KMS-11 (cell line): ENCODE data around the gene KRT14.
"Not testable (repeated sequence)": the region's sequence is repeated elsewhere in the genome, so short reads cannot be mapped to it uniquely, and the experiment has no call there.

Experiments used
- H2AFZ ChIP-seq: fragments of 200-600 bp; sonication (generic); 2 replicates; pipeline ENCODE4 v1.6.1; 2016; ENCODE audit warnings: antibody characterized with exemption, mixed run types, low read depth
- H3K27ac ChIP-seq: fragments of 200-600 bp; sonication (generic); 2 replicates; pipeline ENCODE4 v1.6.1; 2016; ENCODE audit warnings: mild to moderate bottlenecking, mixed run types
- H3K27me3 ChIP-seq: fragments of 200-600 bp; sonication (generic); 2 replicates; pipeline ENCODE4 v1.6.1; 2017; ENCODE audit warnings: mild to moderate bottlenecking, low read depth, mixed run types, moderate library complexity; ENCODE audit not compliant: insufficient read depth
- H3K36me3 ChIP-seq: fragments of 200-600 bp; sonication (generic); 2 replicates; pipeline ENCODE4 v1.6.1; 2017; ENCODE audit warnings: mild to moderate bottlenecking, mixed run types; ENCODE audit not compliant: insufficient read depth
- H3K4me1 ChIP-seq: fragments of 200-600 bp; sonication (generic); 2 replicates; pipeline ENCODE4 v1.6.1; 2016; ENCODE audit warnings: mild to moderate bottlenecking, low read depth, mixed run types; ENCODE audit not compliant: poor library complexity, severe bottlenecking
- H3K4me2 ChIP-seq: fragments of 200-600 bp; sonication (generic); 2 replicates; pipeline ENCODE4 v1.7.0; 2016; ENCODE audit warnings: mild to moderate bottlenecking, mixed run types
- H3K4me3 ChIP-seq: fragments of 200-600 bp; sonication (generic); IDR thresholded peaks from 2 replicates; pipeline ENCODE4 v1.6.1; 2017; ENCODE audit warnings: low read depth, low read length, mixed read lengths; ENCODE audit not compliant: insufficient read depth
- H3K79me2 ChIP-seq: fragments of 200-600 bp; sonication (generic); 2 replicates; pipeline ENCODE4 v1.6.1; 2016; ENCODE audit warnings: low read depth, mixed run types; ENCODE audit not compliant: insufficient read depth
- H3K9ac ChIP-seq: fragments of 200-600 bp; sonication (generic); 2 replicates; pipeline ENCODE4 v1.6.1; 2016; ENCODE audit warnings: mild to moderate bottlenecking, mixed run types
- H4K20me1 ChIP-seq: fragments of 200-600 bp; sonication (generic); 2 replicates; pipeline ENCODE4 v1.6.1; 2016; ENCODE audit warnings: mild to moderate bottlenecking, mixed run types; ENCODE audit not compliant: insufficient read depth
- CTCF ChIP-seq: fragments of 200-600 bp; sonication (generic); conservative IDR thresholded peaks from 2 replicates; pipeline ENCODE4 v1.6.1; 2017; ENCODE audit warnings: low read depth, mild to moderate bottlenecking, antibody characterized with exemption, low read length, moderate library complexity, mixed read lengths

KRT14 gene

GRCh38 chr17:41546819-41547218 lies 39.9 kb downstream of the KRT14 start:
- Histone ChIP-seq H3K27me3 (no peaks in the 10 kb centered on the region), H3K4me1 (peaks cover 12% of the 10 kb centered on the region), H3K36me3 (no peaks in the 10 kb centered on the region), H3K9ac (no peak overlapping the region), H3K79me2 (no peaks in the 10 kb centered on the region), H3K4me2 (no peak overlapping the region), H4K20me1 (no peaks in the 10 kb centered on the region), H2AFZ (no peak overlapping the region), H3K27ac (no peak overlapping the region), H3K4me3 (no peak overlapping the region)
- TF ChIP-seq CTCF: no peak

- Histone ChIP-seq H3K4me1 (peaks cover 12% of the 10 kb centered on the region), H3K27me3 (no peaks in the 10 kb centered on the region), H2AFZ (no peak overlapping the region), H4K20me1 (no peaks in the 10 kb centered on the region), H3K4me3 (no peak overlapping the region), H3K79me2 (no peaks in the 10 kb centered on the region), H3K27ac (no peak overlapping the region), H3K4me2 (no peak overlapping the region), H3K36me3 (no peaks in the 10 kb centered on the region), H3K9ac (no peak overlapping the region)
- TF ChIP-seq CTCF: no peak
Measured at GRCh38 chr17:41545829-41546410, 40.8 kb downstream of the KRT14 start.

GRCh38 chr17:41544935-41545334 lies 41.8 kb downstream of the KRT14 start:
- H3K36me3 ChIP-seq: no peaks in the 10 kb centered on the region
- no peak overlapping the region for H3K4me2 ChIP-seq
- no peaks in the 10 kb centered on the region for H3K27me3 ChIP-seq
- no peaks in the 10 kb centered on the region for H4K20me1 ChIP-seq
- H3K27ac ChIP-seq: no peak overlapping the region
- H3K79me2 ChIP-seq: no peaks in the 10 kb centered on the region
- H3K9ac ChIP-seq: no peak overlapping the region
- H3K4me3 ChIP-seq: no peak overlapping the region
- TF ChIP-seq CTCF: no peak
- H3K4me1 ChIP-seq: peaks cover 12% of the 10 kb centered on the region
- H2AFZ ChIP-seq: no peak overlapping the region

- Histone ChIP-seq H4K20me1 (no peaks in the 10 kb centered on the region), H3K27me3 (no peaks in the 10 kb centered on the region), H2AFZ (no peak overlapping the region), H3K4me3 (no peak overlapping the region), H3K9ac (no peak overlapping the region), H3K4me1 (peaks cover 10% of the 10 kb centered on the region), H3K4me2 (no peak overlapping the region), H3K79me2 (no peaks in the 10 kb centered on the region), H3K36me3 (no peaks in the 10 kb centered on the region), H3K27ac (no peak overlapping the region)
- TF ChIP-seq CTCF: no peak
Measured at GRCh38 chr17:41544491-41544892, 42.2 kb downstream of the KRT14 start.

- not testable (repeated sequence) for H3K9ac ChIP-seq, H3K27ac ChIP-seq, H3K36me3 ChIP-seq, H3K4me3 ChIP-seq, H3K79me2 ChIP-seq, H3K4me1 ChIP-seq, H2AFZ ChIP-seq, H4K20me1 ChIP-seq, H3K4me2 ChIP-seq, H3K27me3 ChIP-seq
Measured at GRCh38 chr17:41542786-41543185, 43.9 kb downstream of the KRT14 start.
